GM10248 (cell line): Measurements from ENCODE around the gene IKZF4.

Experiments
- CTCF ChIA-PET: fragments of 300-600 bp; sonication (Branson Sonifier 250); formaldehyde crosslinking; extraction: SDS; loops from one replicate; lab custom pipeline; 2021; ENCODE audit warnings: antibody characterized with exemption; lab: Yijun Ruan, JAX
- POLR2A ChIA-PET: fragments of 350-650 bp; sonication (Branson Sonifier 250); formaldehyde crosslinking; extraction: SDS; loops from one replicate; lab custom pipeline; 2020; ENCODE audit warnings: antibody characterized with exemption; lab: Yijun Ruan, JAX
- DNase-seq: peaks from one replicate; pipeline ENCODE4 v3.0.0; 2012; ENCODE audit errors: extremely low spot score
- TF ChIP-seq, protein P1 (sequence below): IDR thresholded peaks from 2 replicates; pipeline ENCODE4 v1.5.1; 2012; ENCODE audit warnings: mild to moderate bottlenecking, low read depth; ENCODE audit errors: extremely low read depth, missing control alignments, control extremely low read depth

IKZF4 gene

DNA sequence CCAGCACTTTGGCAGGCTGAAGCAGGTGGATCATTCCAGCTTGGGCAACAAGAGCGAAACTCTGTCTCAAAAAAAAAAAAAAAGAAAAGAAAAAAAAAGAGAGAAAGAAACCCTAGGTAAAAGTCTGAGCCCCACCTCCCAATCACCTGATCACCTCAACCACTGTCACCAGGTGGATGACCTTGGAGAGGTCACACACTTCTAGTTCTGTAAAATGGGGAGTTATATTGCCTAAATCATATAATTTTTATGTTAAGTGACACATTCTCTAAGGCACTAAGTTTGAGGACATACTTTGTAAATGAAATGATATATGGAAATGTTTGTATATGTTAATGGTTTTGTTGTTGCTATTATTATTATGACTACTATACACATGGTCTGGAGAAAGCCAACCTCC is 57.6 kb downstream of the IKZF4 start:
- TF ChIP-seq, protein P1, sequence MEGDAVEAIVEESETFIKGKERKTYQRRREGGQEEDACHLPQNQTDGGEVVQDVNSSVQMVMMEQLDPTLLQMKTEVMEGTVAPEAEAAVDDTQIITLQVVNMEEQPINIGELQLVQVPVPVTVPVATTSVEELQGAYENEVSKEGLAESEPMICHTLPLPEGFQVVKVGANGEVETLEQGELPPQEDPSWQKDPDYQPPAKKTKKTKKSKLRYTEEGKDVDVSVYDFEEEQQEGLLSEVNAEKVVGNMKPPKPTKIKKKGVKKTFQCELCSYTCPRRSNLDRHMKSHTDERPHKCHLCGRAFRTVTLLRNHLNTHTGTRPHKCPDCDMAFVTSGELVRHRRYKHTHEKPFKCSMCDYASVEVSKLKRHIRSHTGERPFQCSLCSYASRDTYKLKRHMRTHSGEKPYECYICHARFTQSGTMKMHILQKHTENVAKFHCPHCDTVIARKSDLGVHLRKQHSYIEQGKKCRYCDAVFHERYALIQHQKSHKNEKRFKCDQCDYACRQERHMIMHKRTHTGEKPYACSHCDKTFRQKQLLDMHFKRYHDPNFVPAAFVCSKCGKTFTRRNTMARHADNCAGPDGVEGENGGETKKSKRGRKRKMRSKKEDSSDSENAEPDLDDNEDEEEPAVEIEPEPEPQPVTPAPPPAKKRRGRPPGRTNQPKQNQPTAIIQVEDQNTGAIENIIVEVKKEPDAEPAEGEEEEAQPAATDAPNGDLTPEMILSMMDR, result no peak
- ChIA-PET POLR2A (no interaction called here), CTCF (interaction anchor here (1.0 to 1.5 kb wide), 3 partner anchors 19 to 83 kb away, joined by 3 read pairs; no protein-coding TSS in a partner anchor)
- DNase-seq, result no peak

DNA sequence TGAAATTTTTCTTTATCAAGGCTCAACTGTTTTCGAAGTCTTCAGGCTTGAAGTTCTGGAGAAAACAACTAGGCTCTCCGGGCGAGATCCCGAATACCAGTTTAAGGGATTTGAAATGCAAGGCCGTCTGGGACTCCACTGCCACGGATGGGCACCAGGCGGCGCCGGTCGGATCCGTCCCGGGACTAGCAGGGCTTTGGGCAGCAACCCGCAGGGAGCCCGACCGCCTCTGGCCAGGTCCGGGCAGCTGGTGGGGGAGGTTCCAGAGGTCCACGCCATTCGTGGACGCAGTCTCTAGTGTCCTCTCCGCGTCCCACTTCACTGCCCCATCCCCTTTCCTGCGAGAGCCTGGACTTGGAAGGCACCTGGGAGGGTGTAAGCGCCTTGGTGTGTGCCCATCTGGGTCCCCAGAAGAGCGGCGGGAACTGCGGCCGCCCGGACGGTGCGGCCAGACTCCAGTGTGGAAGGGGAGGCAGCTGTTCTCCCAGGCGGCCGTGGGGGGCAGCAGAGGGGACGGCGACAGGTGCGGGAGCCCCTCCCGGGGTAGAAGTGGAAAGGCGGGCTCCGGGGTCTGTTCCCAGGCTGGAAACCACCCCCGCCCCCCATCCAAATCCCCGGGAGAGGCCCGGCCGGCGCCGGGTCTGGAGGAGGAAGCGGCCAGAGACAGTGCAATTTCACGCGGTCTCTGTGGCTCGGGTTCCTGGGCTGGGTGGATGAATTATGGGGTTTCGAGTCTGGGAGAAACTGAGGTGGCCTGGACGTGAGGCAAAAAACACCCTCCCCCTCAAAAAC is 58.3 kb downstream of the IKZF4 start:
- CTCF ChIA-PET, result interaction anchor here (1.0 to 2.6 kb wide), 14 partner anchors 9 to 340 kb away, joined by 3 to 11 read pairs (median 3); partner anchors contain the start of genes PA2G4 and RNF41
- POLR2A ChIA-PET, result interaction anchor here (0.7 kb wide), 1 partner anchor 25 kb away, joined by 3 read pairs; the partner anchor contains the start of gene PA2G4
- TF ChIP-seq, protein P1, result peak; percentile 55
- peak; percentile 79 for DNase-seq

DNA sequence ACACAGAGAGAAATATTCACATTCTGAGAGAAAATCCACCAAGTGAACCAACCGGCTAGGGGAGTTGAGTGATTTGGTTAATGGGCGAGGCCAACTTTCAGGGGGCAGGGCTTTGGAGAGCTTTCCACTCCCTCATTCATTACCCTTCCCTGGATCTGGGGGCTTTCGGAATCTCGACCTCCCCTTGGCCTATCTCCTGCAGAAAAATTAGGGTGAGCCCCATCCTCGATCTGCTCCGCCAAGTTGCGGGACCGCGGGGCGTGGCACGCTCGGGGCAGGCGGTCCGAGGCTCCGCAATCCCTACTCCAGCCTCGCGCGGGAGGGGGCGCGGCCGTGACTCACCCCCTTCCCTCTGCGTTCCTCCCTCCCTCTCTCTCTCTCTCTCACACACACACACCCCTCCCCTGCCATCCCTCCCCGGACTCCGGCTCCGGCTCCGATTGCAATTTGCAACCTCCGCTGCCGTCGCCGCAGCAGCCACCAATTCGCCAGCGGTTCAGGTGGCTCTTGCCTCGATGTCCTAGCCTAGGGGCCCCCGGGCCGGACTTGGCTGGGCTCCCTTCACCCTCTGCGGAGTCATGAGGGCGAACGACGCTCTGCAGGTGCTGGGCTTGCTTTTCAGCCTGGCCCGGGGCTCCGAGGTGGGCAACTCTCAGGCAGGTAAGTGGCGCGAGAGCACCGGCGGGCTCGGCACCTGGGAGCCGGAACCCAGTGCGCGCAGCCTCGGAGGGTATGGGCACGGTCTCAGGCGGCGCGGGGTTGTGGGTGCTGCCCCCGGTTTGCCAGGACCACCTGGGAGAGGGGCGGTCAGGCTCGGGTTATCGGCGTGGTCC is 59.1 kb downstream of the IKZF4 start, which contains the start of gene ERBB3:
Gene ERBB3, plus strand, starts transcription at position 443 of the 833 bp plus-strand sequence. Its CDS starts 136 bp downstream, at position 579.
- ChIA-PET CTCF (interaction anchor here (0.6 to 2.6 kb wide), 16 partner anchors 9 to 1133 kb away, joined by 3 to 11 read pairs (median 3); partner anchors contain the start of genes PA2G4 and RNF41), POLR2A (interaction anchor here (0.7 kb wide), 1 partner anchor 24 kb away, joined by 3 read pairs; the partner anchor contains the start of gene PA2G4)
- peak; percentile 67 for DNase-seq
- TF ChIP-seq, protein P1, result no peak

DNA sequence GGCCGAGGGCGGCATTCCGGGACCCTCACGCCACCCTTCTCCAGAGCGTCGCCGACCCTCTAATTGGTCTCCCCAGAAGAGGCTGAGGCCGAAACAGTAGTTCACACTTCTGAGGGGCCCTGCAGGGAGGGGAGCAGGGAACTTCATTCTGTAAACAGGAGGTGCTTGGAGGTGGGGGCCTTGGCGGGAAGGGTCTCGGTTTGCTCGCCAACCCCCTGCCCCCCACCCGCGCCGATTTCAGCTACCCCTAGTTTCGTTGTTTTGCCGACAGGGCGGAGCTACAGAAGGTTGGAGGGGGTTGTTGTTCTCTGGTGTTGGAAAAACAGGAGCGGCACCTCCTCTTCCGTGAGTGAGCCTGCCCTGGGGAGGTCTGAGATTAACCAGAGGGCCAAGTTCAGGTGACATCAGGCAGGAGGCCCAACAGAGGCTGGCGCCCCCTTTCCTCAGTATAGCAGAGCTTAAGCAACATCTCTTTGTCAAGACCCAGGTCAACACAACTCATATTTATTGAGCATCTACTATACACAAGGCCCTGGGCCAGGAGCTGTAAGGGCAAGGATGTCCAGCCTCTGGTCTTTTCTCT is 59.8 kb downstream of the IKZF4 start:
- TF ChIP-seq, protein P1, result no peak
- ChIA-PET CTCF (interaction anchor here (1.4 to 2.6 kb wide), 7 partner anchors 9 to 342 kb away, joined by 3 to 11 read pairs (median 7); partner anchors contain the start of genes ESYT1 and PA2G4), POLR2A (interaction anchor here (0.6 kb wide), 1 partner anchor 24 kb away, joined by 5 read pairs; the partner anchor contains the start of gene PA2G4)
- no peak for DNase-seq

DNA sequence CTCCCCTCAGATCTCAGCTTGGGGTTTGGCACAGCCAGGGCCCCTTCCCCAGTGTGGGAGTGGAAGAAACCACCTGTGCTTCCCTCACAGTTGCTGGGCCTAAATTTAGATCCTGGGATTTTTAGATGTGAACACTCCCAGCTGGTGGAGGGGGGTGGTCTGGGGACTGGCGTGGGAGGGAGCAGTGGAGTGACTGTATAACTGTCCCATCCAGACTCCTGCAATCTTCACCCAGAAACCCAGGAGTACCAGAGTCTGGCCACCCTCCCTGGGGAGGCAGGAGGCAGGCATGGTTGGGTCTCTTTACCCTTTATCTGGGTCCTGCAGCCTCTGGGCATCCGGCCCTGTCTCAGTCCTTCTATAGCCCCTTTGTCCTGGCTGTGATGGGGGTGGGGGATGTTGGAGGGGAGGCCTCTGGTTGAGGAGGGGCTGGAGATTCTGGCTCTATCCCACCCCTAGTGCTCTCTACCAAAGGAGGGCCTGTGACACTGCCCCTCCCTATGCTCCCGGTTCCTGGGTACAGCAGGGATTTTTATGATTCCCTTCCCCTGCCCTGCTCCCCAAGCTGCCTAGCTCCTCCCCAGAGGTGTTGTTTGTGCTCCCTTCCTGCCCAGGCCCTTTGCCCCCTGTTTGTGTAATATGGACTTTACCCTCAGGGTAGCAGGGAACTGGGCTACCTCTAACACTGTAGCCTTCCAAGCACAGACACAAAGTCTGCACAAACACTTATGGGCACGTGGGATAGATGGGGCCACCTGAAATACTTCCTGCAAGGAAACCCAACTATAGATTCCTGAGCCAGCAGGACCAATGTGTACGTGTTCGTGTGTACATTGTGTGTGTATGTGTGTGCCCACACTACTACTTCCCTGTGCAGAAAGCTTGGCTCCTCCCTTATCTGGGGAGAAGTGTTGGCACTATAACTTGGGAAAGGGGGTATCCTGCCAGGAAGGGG is 60.8 kb downstream of the IKZF4 start:
- TF ChIP-seq, protein P1, result no peak
- ChIA-PET CTCF (interaction anchor here (1.4 to 2.6 kb wide), 7 partner anchors 8 to 343 kb away, joined by 3 to 10 read pairs (median 3); partner anchors contain the start of gene ESYT1), POLR2A (interaction anchor here (0.6 to 0.7 kb wide), 2 partner anchors 23 kb away, joined by 3 to 5 read pairs; partner anchors contain the start of gene PA2G4)
- no peak for DNase-seq
